GM18505 (cell line): ENCODE measurements around the gene PPP1R37.

Experiments used
- ATAC-seq: cut with Tn5 transposase; IDR thresholded peaks from one replicate; pipeline ENCODE4 v1.9.1; 2021; ENCODE audit not compliant: unreplicated experiment
- POLR2A ChIP-seq: IDR thresholded peaks from 4 replicates; pipeline ENCODE4 v1.6.1; 2011; ENCODE audit warnings: borderline replicate concordance; ENCODE audit not compliant: insufficient read depth, insufficient read length; ENCODE audit errors: extremely low read depth

Gene PPP1R37

DNA sequence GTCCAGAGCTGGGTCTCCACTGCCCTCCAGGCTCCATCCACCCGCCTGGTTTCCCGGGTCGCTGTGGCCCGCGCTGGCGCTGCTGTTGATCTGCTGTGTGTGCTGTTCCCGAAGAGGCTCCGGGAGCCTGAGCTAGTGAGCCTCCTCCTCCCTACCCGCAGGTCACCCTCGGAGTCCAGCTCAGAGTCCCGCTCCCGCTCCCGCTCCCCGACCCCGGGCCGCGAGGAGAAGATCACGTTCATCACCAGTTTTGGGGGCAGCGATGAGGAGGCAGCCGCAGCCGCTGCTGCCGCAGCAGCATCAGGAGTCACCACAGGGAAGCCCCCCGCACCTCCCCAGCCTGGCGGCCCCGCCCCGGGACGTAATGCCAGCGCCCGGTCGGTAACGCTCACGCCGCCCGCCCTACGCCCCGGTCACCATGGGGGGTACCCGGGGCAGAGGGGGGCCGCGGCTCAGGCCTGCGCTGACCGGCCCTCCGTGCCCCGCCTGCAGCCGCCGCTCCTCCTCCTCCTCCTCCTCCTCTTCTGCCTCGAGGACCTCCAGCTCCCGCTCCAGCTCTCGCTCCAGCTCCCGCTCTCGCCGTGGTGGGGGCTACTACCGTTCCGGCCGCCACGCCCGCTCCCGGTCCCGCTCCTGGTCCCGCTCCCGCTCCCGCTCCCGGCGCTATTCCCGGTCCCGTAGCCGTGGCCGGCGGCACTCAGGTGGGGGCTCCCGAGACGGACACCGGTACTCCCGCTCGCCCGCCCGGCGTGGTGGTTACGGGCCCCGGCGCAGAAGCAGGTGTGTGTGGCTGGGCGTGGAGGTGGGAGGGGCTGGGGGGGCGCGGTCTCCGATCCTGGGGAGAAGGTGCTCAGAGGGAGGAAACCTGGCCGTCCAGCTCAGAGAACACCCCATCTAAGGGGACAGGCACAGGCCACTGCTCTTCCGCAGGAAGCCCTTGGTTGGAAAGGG is 28.9 kb upstream of the PPP1R37 start:
- no peak for TF ChIP-seq POLR2A
- ATAC-seq, result no peak

DNA sequence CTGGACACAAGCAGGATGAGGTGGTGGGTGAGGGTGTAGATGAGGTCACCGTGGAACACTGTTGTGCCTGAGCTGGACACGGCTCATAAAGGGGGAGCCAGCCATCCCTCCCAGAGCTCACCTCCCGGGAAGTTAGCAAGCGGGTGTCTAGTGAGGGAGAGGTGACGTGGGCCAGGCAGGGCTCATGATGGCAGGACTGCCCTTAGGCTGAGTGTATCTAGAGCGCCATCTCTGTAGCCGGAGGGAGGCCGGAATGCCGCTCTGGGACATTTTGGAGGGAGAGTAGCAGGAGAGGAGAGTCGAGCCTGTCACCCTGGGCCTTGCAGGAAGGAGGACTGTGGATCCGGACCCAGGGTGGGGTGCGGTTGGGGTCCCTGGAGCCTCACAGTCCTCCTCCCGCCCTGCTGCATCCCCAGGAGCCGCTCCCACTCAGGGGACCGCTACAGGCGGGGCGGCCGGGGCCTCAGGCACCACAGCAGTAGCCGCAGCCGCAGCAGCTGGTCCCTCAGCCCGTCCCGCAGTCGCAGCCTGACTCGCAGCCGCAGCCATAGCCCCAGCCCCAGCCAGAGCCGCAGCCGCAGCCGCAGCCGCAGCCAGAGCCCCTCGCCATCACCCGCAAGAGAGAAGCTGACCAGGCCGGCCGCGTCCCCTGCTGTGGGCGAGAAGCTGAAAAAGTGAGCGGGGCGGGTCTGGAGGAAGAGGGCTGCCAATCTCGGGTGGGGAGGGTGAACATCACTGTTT is 25.9 kb upstream of the PPP1R37 start:
- no peak for ATAC-seq
- no peak for TF ChIP-seq POLR2A

- ATAC-seq, result no peak
- no peak for TF ChIP-seq POLR2A
Observed at GRCh38 chr19:45068041-45068440, 24.9 kb upstream of the PPP1R37 start.

- ATAC-seq, result no peak
- TF ChIP-seq POLR2A, result no peak
Observed at GRCh38 chr19:45069056-45069455, 23.9 kb upstream of the PPP1R37 start.

GRCh38 chr19:45070214-45070613 is 22.8 kb upstream of the PPP1R37 start:
- TF ChIP-seq POLR2A, result peak; percentile 9

DNA sequence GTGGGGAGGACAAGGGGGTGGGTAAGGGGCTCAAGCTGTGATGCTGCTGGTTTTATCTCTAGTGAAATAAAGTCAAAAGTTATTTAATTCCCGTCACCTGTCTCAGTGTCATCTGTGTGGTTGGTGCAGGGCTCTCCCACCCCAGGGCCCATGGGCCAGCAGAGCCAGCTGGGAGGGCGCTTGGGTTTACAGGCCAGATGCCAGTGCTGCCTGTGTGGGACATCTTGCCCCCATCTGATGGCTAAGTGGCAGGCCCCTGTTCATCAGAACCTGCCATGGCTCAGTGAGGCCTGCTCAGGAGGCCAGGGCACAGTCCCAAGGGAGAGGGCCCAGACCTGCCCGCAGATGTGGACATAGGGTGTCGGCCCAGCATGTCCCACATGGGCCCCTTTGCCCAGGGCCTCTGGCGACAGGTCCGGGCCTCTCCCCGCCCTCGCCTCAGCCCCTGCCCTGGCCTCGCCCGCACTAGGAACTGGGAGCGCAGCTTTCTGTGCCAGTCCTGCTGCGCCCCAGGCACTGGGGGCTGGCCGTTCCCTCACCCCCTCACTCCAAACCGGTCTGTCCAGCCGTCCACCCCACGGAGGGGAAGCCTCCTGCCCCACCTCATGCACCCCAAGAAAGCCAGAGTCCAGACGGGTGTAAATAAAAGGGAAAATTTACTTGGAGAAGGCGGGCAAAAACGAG is 22.0 kb upstream of the PPP1R37 start:
- ATAC-seq, result no peak
- TF ChIP-seq POLR2A, result peak; percentile 25

More at GRCh38 chr19:45070214-45070613, 22.8 kb upstream of the PPP1R37 start:
- ATAC-seq, result no peak

DNA sequence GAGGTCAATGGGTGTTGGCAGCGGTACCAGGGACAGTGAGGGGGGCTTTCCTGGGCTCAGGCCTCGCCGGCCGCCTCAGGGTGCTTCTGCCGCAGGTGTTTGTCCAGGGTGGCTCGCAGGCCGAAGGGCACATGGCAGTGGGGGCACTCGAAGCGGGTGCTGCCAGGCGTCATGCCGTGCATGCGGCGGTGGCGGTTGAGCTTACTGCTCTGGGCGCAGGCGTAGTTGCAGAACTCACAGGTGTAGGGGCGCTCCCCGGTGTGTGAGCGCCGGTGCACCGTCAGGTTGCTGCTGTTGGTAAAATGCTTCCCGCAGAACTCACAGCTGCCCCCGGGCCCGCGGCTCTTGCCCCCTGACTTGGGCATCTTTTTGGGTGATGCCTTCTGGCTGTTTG is 21.4 kb upstream of the PPP1R37 start:
- ATAC-seq, result no peak
- TF ChIP-seq POLR2A, result no peak

DNA sequence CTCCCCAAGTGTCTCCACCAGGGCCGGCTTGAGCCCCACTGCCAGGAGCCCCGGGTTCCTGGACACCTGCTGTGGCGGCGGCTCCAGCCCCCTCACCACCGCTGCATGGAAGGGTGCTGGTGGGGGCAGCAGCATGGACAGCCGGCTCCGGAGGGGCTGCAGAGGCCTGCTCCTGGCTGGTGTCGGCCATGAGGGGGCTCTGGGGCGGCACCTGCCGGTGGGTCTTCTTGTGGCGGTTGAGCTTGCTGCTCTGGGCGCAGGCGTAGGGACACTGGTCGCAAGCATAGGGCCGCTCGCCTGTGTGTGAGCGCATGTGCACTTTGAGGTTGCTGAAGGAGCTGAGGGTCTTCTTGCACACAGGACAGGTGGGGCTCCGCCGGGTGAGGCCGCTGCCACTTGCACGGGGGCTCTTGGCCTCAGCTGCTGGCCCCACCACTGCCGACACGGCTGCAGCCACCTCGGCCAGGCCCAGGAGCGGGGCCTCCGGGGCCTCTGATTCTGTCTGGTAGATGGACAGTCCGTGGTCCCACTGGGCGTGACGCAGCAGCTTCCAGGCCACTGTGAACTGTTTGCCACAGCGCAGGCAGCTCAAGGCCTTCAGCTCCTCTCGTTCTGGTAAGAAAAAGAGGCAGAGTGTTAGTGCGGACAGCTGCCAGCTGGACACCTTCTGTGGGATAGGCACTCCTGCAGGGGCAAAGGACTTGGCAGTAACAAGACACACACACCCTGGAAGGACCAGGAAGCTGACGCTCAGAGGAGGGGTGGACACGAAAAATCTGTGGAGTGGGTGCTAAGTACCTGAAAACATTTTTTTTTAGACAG is 20.8 kb upstream of the PPP1R37 start:
- no peak for TF ChIP-seq POLR2A
- no peak for ATAC-seq

GRCh38 chr19:45074744-45075300 is 18.2 kb upstream of the PPP1R37 start:
- no peak for TF ChIP-seq POLR2A
- no peak for ATAC-seq

DNA sequence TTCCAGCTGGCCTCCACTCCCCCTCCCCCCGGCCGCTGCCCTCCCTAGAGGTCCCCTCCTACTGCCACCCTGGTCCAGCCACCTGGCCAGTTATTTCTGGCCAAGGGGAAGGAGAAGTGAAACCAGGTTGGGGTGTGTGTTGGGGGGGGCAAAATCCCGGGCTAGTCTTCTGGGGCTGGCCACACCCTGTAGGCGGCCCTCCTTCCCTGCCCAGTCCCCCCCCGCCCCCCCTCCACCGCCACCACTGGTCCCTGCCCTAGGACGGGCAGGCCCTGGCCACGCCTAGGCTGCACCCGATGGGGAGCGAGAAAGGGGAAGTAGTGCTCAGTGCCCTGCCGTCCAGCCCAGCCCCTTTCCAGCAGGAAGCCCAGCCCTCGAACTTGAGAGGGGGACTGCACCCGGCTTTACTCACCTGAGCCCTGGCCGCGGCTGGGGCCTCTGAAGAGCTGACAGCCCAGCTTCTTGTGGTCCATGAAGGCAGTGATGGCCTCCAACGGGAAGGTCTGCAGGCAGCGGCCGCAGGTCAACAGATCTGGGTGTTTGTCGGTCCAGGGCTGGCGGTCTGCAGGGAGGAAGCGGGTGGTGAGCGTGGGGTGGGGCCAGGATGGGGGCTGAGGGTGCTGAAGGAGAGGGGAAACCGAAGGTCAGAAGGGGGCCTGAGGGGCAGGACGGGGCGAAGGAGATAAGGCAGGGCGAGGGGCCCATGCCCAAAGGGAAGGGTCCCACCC is 17.5 kb upstream of the PPP1R37 start:
- peak; percentile 56 for ATAC-seq
- TF ChIP-seq POLR2A, result peak; percentile 68

DNA sequence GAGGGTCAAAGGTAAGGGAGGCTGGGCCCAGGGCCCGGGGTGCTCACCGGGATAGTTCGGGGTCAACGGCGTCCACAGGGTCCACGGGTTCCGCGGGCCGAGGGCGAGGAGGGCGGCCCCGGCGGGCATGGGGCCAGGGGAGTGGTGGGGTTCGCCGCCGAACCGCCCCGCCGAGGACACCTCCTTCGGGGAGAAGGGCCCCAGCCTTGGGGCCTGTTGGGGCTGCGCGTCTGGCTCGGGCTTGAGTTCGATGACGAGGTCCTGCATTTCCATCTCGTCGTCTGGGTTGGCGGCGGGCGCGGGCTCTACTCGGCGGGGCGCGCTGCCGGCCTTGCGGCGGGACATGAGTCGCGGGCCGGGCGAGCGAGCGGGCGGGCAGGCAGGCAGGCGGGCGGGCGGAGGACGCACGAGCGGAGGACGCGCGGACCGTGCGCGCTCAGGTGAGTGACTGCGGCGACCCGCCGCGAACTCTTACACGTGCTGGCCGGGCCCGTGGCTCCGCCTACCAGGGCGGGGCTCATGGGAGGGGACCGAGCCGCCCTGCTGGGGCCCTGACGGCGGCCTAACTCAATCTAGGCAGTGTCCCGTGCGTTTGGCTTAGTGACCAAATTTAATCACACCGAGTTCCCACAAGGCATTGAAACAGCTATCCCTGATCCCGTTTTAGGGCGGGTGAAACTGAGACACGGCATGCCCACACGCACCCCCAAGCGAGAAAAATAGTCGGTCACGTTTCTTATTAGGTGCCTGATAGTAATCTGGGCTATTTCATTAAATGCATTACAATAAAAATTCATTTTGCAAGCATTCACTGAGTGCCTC is 16.7 kb upstream of the PPP1R37 start, which contains the start of gene ZNF296:
Gene ZNF296 (minus strand): TSS at position 450 of the 822 bp plus-strand sequence. CDS start 105 bp downstream, at position 345.
- peak; percentile 91 for TF ChIP-seq POLR2A
- ATAC-seq, result peak; percentile 34
